GM13976 (cell line): Measurements from ENCODE around the gene CYP2D6.
"Not testable (repeated sequence)": the region's sequence is repeated elsewhere in the genome, so short reads cannot be mapped to it uniquely, and the experiment has no call there.

Experiments used
- DNase-seq: peaks from one replicate; pipeline ENCODE4 v3.0.0; 2012; ENCODE audit warnings: low spot score
- in situ Hi-C: fragments of 300-500 bp; cut with MboI; formaldehyde crosslinking; loops from one replicate; pipeline ENCODE4 v1.12.0; 2022; ENCODE audit warnings: low sequenced_read_pairs, mixed read lengths, inconsistent platforms; ENCODE audit not compliant: unreplicated experiment
- TF ChIP-seq, protein P1 (sequence below): IDR thresholded peaks from 2 replicates; pipeline ENCODE4 v1.5.1; 2012; ENCODE audit warnings: borderline replicate concordance, mild to moderate bottlenecking; ENCODE audit not compliant: insufficient read depth; ENCODE audit errors: extremely low read depth, missing control alignments, control extremely low read depth

The CYP2D6 gene

GRCh38 chr22:42130639-42131431 lies at the start of gene CYP2D6:
Gene CYP2D6 (minus strand): TSS chr22:42130810. CDS start chr22:42130791, 19 bp downstream.
- DNase-seq, in situ Hi-C loops: not testable (repeated sequence)

DNA sequence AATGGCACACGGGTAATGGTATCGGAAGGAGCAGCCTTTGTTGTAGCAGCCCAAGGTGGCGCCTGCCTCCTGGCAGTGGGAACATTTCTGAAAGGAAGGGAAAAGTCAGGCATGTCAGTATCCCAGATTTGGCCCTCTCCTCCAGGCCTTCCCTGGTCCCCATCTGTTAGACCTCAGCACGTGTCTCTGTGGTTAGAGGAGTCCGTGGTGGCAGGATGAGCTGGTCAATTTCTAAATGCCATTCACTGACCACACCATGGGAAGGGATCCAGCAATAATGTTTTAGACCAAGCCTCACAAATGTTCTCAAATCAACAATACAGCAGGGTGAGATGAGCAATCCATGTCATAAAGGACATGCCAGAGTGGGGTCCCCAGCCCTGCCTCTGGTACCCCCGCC lies 49.0 kb upstream of the CYP2D6 start:
- DNase-seq: no peak
- TF ChIP-seq, protein P1, sequence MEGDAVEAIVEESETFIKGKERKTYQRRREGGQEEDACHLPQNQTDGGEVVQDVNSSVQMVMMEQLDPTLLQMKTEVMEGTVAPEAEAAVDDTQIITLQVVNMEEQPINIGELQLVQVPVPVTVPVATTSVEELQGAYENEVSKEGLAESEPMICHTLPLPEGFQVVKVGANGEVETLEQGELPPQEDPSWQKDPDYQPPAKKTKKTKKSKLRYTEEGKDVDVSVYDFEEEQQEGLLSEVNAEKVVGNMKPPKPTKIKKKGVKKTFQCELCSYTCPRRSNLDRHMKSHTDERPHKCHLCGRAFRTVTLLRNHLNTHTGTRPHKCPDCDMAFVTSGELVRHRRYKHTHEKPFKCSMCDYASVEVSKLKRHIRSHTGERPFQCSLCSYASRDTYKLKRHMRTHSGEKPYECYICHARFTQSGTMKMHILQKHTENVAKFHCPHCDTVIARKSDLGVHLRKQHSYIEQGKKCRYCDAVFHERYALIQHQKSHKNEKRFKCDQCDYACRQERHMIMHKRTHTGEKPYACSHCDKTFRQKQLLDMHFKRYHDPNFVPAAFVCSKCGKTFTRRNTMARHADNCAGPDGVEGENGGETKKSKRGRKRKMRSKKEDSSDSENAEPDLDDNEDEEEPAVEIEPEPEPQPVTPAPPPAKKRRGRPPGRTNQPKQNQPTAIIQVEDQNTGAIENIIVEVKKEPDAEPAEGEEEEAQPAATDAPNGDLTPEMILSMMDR: no peak
- in situ Hi-C loops: loop anchor here (10.0 kb wide), 1 partner anchor 255 kb away; the partner anchor contains the start of gene NFAM1

DNA sequence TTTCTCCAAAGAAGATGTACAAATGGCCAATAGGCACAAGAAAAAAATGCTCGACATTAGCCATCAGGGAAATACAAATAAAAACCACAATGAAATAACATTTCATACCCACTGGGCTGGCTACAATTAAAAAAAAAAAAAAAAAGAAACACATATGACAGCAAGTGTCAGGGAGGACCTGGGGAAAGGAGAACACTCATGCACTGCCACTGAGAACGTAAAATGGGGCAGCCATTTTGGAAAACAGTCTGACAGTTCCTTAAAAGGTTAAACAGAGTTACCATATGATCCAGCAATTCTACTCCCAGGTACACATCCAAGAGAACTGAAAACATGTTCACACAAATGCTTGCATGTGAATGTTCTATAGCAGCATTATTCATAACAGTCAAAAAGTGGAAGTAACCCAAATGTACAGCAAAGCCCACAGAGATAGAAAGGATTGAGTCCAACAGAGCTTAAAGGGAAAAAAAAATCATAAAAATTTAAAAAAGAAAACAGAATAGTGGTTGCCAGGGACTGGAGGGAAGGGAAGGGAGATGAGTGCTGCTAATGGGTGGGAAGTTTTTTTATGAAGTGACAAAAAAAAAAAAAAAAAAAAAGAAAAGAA lies 48.4 kb upstream of the CYP2D6 start:
- no peak for DNase-seq
- in situ Hi-C loops: loop anchor here (10.0 kb wide), 1 partner anchor 256 kb away; the partner anchor contains the start of gene NFAM1
- TF ChIP-seq, protein P1: no peak

DNA sequence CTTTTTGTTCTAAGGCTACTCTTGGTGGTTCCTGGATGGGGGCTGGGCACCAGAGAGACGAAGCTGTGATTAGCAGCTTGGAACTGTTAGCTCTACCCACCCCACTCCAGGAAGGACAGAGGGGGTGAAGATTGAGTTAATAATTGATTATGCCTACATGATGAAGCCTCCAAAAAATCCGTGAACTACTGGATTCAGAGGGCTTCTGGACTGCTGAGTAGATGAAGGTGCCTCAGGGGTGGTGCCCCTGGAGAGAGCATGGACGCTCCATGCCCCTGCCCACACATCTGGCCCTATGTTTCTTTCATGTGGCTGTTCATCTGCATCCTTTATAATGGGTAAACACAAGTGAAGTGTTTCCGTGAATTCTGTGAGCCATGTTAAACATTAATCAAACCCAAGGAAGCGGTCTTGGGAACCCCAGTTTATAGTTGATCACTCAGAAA lies 47.3 kb upstream of the CYP2D6 start:
- TF ChIP-seq, protein P1: no peak

GRCh38 chr22:42176255-42176915 lies 45.8 kb upstream of the CYP2D6 start:
- in situ Hi-C loops: loop anchor here (10.0 kb wide), 1 partner anchor 258 kb away; the partner anchor contains the start of gene NFAM1
- DNase-seq: no peak

More for the DNA sequence above, 47.3 kb upstream of the CYP2D6 start:
- DNase-seq: no peak
- in situ Hi-C loops: loop anchor here (10.0 kb wide), 1 partner anchor 257 kb away; the partner anchor contains the start of gene NFAM1

DNA sequence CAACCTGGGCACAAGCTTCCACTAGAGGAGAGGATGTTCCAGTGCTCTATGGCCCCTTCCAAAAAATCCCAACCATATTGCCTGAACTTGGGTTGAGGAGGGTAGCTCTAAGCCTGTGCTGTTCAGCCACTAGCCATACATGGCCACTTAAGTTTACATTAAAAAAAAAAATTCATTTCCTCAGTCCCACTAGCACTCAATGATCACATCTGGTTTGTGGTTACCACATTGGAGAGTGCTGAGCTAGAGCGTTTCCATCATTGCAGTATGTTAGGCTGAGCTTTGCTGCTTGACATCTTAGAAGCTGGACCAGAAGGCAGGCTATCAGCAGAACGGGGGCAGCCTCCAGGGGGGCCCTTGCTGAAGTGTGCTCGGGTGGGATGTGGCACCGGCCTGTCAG lies 43.5 kb upstream of the CYP2D6 start:
- in situ Hi-C loops: loop anchor here (10.0 kb wide), 1 partner anchor 261 kb away; the partner anchor contains the start of gene NFAM1
- no peak for DNase-seq
- TF ChIP-seq, protein P1: no peak

More at GRCh38 chr22:42176255-42176915, 45.8 kb upstream of the CYP2D6 start:
- TF ChIP-seq, protein P1: no peak
